DND-41 (cell line): ENCODE data around the gene IGFBP5.

Experiments used
- CTCF ChIP-seq: IDR thresholded peaks from 2 replicates; pipeline ENCODE4 v1.5.1; 2012; ENCODE audit warnings: borderline replicate concordance, low read length, moderate library complexity, mild to moderate bottlenecking; ENCODE audit not compliant: poor library complexity, severe bottlenecking; ENCODE audit errors: extremely low read depth
- EZH2 ChIP-seq: IDR thresholded peaks from 3 replicates; pipeline ENCODE4 v1.6.1; 2012; ENCODE audit warnings: borderline replicate concordance, low read depth, mild to moderate bottlenecking, moderate library complexity, low read length, inconsistent platforms; ENCODE audit not compliant: severe bottlenecking

DNA sequence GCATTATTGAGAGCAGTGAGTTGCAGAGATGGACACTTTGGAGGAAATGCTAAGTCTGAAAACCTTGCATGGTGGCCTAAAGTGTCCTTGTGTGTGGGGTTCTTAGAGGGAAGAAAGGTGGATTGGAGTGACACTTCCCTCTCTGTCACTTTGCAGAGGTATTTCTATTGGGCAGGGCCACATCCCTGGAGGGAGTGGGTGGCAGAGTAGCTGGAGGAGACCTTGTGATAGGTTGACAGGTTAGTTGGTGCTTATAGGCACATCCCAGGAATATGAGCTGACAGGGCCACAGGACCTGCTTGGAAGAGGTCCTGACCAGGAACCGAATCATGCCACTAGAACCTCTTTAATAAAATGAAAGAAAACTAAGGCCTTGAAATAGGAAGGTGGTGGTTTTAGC is 972 bp upstream of the IGFBP5 start:
- TF ChIP-seq CTCF, result no peak
- no peak for TF ChIP-seq EZH2
